Activated gamma-delta T cell treated with anti-CD3 and anti-CD28 coated beads, Interleukin-2, amount 50 U/mL, for 16 hours (primary cell): ENCODE measurements around the gene ALDH1A1.
"Not testable (repeated sequence)": the region's sequence is repeated elsewhere in the genome, so short reads cannot be mapped to it uniquely, and the experiment has no call there.

ENCODE experiments used
- DNase-seq: peaks from one replicate; pipeline ENCODE4 v3.0.0-alpha.2; 2020; ENCODE audit warnings: low read depth

The ALDH1A1 gene

GRCh38 chr9:72895122-72895521 is 57.7 kb downstream of the ALDH1A1 start:
- DNase-seq, result no peak

- no peak for DNase-seq
Observed at GRCh38 chr9:72894342-72894741, 58.5 kb downstream of the ALDH1A1 start.

DNA sequence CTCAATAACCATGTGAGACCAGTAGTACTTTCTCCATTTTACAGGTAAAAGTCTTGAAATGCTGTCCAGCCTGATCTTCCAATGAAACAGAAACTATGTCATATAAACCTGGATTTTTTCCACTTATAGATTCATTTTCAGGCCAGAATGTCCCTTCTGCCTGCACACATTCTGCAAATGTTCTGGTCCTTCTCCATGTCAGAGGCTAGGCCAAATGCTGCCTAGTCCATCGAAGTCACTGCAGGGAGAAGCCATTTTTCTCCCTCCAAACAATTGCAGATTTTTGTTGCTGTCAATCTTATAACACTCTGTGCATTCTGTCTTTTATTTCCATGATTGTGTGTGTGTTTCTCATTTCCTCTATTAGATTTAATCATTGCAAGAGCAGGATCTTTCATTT is 59.4 kb downstream of the ALDH1A1 start:
- no peak for DNase-seq

DNA sequence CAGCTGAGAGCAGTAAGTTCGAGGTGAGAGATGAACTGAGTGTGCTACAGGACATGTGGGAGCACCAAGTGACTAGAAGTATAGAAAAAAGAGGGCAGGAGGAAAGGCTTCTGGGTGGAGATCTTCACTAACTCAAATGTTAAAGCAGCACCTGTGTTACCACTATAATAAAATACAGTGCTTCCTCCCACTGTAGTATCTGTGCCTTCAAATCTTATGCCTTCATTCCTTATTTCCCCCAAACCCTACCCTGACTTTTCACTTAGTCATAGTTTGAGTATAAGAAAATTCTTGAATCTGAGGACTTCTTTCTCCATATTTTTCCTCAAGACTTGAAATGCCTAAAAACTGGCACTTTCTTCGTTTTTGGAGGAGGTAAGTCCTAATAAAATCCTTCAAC is 61.8 kb downstream of the ALDH1A1 start:
- DNase-seq, result no peak

DNA sequence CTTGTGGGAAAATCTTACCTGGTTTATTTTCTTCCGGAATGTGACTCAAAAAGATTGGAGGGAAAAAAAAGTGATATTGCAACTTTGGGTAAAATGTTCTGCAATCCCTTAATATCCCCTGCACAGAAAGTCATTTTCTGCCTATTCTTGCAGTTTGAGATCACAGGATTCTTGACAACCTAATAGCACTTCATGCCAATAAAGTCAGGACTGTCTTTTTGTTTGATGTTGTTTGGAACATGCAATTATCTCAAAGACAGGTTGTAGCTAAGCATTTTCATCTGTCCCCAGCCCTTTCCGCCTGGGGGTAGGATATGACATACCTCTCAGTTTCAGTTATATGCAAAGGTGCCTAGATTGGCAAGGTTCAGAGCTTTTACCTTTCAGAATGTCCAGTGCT is 63.9 kb downstream of the ALDH1A1 start:
- no peak for DNase-seq

DNA sequence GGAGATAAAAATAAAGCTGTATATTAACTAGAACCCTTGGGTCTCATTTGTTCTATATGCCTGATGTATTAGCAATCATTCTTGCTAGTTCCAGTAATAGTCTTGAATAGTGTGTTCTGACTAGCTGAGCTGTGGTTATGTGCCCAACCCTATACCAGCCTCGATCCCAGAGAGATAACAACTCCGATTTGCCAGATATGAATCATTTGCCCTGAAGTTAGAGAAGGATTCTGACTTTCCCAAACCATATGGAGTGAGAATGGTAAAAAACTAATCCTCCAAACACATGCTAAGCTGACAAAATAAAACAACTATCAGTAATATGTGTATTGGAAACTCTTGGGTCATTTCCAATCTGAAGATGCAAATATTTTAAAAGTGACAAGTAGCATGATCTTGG is 64.8 kb downstream of the ALDH1A1 start:
- DNase-seq, result no peak

- DNase-seq, result no peak
Observed at GRCh38 chr9:72886386-72886785, 66.5 kb downstream of the ALDH1A1 start.

- no peak for DNase-seq
Observed at GRCh38 chr9:72884508-72884907, 68.3 kb downstream of the ALDH1A1 start.

GRCh38 chr9:72883875-72884274 is 69.0 kb downstream of the ALDH1A1 start:
- DNase-seq, result no peak

DNA sequence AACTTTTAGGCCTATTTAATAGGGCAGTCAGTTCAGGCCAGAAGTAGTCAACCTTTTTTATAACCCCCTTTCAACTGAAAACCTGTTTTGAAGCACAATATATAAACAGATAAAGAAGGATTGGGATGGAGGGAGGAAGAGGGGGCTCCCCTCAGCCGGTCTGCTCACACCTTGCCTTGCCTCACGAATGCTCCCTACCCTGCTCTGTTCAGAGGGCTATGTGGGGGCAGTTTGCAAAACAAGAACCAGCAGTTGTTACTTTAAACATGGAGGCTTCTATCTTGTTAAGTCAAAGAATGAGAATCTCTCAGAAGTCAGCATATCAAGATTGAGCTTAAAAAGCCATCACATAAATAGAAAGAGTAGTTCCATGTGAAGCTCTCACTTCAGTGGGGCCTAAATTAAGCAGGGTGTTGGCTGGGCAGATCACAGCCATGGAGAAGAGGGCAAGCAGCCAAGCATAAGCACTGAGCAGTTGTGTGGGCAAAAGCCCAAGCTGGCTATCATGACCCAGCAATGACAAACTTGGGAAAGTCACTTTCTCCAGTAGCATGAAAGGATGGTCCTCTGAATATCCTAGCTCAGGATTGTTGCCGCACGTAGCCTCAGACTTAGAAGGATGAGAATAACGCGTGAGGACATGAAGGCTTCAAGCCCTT is 70.6 kb downstream of the ALDH1A1 start:
- no peak for DNase-seq

GRCh38 chr9:72880821-72881220 is 72.0 kb downstream of the ALDH1A1 start:
- no peak for DNase-seq

- no peak for DNase-seq
Observed at GRCh38 chr9:72875221-72875620, 77.6 kb downstream of the ALDH1A1 start.

- no peak for DNase-seq
Observed at GRCh38 chr9:72874344-72874743, 78.5 kb downstream of the ALDH1A1 start.

DNA sequence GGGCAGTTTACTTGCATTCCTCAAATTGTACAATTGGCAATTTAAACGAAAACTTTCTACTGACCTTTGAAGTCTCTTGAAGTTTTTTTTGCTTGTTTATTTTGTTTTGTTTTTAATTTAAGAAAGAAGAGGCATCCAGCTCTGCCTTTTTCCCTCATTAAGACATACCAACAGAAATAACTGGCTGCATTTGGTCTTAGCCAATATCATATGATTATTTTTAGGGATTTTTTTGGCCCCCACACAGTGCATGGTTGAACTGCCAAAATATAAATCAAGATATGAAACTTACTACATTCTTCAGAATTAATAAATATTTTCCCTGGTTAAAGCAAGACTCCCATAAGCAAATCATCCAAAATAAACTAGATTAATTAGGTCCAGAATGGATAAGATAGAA is 79.4 kb downstream of the ALDH1A1 start:
- no peak for DNase-seq

- no peak for DNase-seq
Observed at GRCh38 chr9:72872718-72873117, 80.1 kb downstream of the ALDH1A1 start.

- DNase-seq, result no peak
Observed at GRCh38 chr9:72871685-72872084, 81.2 kb downstream of the ALDH1A1 start.

GRCh38 chr9:72864327-72864726 is 88.5 kb downstream of the ALDH1A1 start:
- DNase-seq, result no peak

GRCh38 chr9:72863456-72864094 is 89.3 kb downstream of the ALDH1A1 start:
- no peak for DNase-seq

DNA sequence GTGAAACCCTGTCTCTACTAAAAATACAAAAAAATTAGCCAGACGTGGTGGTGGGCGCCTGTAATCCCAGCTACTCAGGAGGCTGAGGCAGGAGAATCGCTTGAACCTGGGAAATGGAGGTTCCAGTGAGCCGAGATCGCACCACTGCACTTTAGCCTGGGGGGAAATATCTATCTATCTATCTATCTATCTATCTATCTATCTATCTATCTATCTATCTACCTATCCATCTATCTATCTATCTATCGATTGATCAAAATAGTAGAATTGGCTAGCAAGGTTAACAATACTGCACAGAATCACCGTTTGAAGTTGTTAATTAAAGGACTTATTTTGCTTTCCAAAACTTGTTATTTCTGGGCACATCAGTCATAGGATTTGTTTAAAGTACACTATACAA is 90.1 kb downstream of the ALDH1A1 start:
- DNase-seq, result not testable (repeated sequence)

GRCh38 chr9:72858089-72858912 is 94.6 kb downstream of the ALDH1A1 start:
- no peak for DNase-seq

- DNase-seq, result no peak
Observed at GRCh38 chr9:72857624-72857996, 95.2 kb downstream of the ALDH1A1 start.

- no peak for DNase-seq
Observed at GRCh38 chr9:72856972-72857623, 95.8 kb downstream of the ALDH1A1 start.
